ENCODE data around the gene GON7.

DNA sequence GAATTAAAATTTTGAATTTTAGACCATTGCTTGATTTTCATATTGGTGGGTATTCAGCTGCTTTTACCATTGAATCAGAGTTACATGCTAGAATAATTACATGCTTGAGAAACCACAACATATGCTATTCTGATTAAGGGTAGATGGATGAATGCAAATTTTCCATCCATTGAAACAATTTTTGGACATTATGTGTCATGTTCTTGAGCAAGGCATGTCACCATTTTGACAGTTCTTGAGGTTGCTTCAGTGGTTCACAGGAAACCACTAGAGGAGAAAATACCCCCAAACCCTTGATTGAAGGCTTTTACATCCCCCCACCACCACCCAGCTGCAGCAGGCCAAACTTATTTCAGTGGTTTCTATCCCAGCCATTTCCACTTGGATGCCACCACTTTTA is 13.6 kb upstream of the GON7 start:
- TF ChIP-seq POLR2A (IDR thresholded peaks at IDR 0.05) = no peak
- TF ChIP-seq, protein P1, sequence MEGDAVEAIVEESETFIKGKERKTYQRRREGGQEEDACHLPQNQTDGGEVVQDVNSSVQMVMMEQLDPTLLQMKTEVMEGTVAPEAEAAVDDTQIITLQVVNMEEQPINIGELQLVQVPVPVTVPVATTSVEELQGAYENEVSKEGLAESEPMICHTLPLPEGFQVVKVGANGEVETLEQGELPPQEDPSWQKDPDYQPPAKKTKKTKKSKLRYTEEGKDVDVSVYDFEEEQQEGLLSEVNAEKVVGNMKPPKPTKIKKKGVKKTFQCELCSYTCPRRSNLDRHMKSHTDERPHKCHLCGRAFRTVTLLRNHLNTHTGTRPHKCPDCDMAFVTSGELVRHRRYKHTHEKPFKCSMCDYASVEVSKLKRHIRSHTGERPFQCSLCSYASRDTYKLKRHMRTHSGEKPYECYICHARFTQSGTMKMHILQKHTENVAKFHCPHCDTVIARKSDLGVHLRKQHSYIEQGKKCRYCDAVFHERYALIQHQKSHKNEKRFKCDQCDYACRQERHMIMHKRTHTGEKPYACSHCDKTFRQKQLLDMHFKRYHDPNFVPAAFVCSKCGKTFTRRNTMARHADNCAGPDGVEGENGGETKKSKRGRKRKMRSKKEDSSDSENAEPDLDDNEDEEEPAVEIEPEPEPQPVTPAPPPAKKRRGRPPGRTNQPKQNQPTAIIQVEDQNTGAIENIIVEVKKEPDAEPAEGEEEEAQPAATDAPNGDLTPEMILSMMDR (IDR thresholded peaks at IDR 0.05 in 4 of 5, conservative IDR thresholded peaks at IDR 0.05 in 1 of 5) = no peak
